ENCODE data around the gene GAS6.

Gene GAS6

GRCh38 chr13:113781571-113781970, 82.3 kb downstream of the GAS6 start:
- no peak for DNase-seq (ENCODE audit: low spot score)
- no peak for TF ChIP-seq CTCF (IDR thresholded peaks at IDR 0.05; ENCODE audit: extremely low read depth, missing control alignments)

GRCh38 chr13:113777311-113778260, 86.3 kb downstream of the GAS6 start:
- no peak for TF ChIP-seq CTCF (IDR thresholded peaks at IDR 0.05; ENCODE audit: extremely low read depth, missing control alignments)
- no peak for DNase-seq (ENCODE audit: low spot score)

- TF ChIP-seq CTCF (IDR thresholded peaks at IDR 0.05; ENCODE audit: extremely low read depth, missing control alignments), result no peak
- no peak for DNase-seq (ENCODE audit: low spot score)
Measured at GRCh38 chr13:113776231-113777125, 87.4 kb downstream of the GAS6 start.

- TF ChIP-seq CTCF (IDR thresholded peaks at IDR 0.05; ENCODE audit: extremely low read depth, missing control alignments), result no peak
Measured at GRCh38 chr13:113775451-113776145, 88.3 kb downstream of the GAS6 start.

GRCh38 chr13:113774177-113775107, 89.4 kb downstream of the GAS6 start:
- DNase-seq (ENCODE audit: low spot score), result no peak

More at GRCh38 chr13:113775451-113776145, 88.3 kb downstream of the GAS6 start:
- DNase-seq (ENCODE audit: low spot score), result no peak

More at GRCh38 chr13:113774177-113775107, 89.4 kb downstream of the GAS6 start:
- TF ChIP-seq CTCF (IDR thresholded peaks at IDR 0.05; ENCODE audit: extremely low read depth, missing control alignments), result no peak
